ENCODE measurements around the gene ARHGAP24.
"Not testable (repeated sequence)": the region's sequence is repeated elsewhere in the genome, so short reads cannot be mapped to it uniquely, and the experiment has no call there.

The ARHGAP24 gene

GRCh38 chr4:85870298-85871083 lies 395.5 kb downstream of the ARHGAP24 start:
- no peak for DNase-seq

DNA sequence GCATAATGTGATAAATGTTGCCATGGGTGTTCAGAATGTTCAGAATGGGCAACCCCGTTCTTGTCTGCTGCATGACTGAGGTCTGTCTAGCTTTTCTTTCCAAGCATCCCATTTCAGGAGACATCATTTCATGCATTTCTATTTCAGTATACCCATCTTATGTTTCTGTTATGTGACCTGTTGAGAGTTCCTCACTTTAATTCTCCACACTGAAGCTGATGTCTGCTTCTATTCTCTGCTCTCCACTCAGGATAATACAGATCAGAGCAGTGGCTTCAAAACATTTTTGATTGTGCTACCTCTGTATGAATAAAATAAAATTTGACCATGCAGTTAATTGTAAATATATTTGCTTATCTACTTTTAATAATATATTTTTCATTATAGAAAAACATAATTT lies 398.6 kb downstream of the ARHGAP24 start:
- no peak for DNase-seq

- no peak for DNase-seq
These were observed 404.6 kb downstream of the ARHGAP24 start for GRCh38 chr4:85879518-85879917.

DNA sequence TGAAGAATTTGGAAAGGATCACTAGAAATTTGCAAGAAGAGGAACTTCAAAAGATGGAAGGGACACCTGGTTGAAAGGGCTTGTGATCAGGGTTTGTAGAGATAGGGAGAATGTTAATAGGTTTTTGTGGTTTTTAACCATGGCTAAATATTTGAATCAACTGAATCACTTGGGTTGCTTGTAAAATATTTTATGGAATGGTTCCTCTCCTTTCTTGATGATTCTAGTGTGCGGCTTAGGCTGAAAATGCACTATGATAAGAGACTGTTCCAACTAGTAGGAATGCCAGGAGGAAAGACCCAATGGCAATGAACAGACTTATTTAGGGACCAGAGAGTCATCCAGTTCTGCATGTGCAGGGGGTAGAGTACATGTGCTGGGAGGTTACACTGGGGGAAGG lies 408.2 kb downstream of the ARHGAP24 start:
- no peak for DNase-seq

GRCh38 chr4:85884251-85884650 lies 409.3 kb downstream of the ARHGAP24 start:
- no peak for DNase-seq

- no peak for DNase-seq
These were observed 411.7 kb downstream of the ARHGAP24 start for GRCh38 chr4:85886665-85887064.

DNA sequence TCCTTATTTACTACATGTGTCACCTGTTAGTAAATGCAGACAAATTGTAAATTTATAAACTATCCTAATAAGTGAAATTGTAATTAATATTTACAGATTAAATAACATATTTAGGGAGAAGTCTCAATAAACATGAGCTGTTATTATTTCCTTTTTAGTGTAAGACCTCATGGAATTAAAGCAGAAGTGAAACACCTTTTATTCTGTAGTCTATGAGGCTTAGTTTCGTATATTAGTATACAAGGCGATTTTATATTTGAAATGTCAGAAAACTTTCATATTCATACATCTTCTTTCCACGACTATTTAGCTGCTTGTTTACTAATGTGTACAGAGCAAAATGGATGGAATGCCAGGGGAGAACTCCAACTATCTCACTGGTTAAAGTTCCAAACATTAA lies 414.4 kb downstream of the ARHGAP24 start:
- no peak for DNase-seq

DNA sequence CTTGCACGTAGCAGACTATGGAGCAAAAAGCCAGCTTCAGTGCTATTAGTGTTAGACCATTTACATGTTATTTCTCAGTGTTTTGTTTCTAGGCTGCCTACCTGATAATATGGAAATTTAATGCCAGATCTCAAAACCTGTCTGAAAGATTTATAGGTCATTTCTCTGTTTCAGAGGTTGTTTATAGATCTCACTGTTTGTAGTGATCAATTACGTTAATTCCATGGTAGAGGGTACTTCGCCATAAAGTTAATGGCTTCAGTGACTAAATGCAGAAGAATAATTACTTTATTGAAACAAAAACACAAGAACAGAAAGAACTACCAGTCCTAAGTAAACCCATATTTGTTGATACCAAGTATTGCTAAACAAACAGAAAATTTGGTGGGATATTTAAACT lies 420.8 kb downstream of the ARHGAP24 start:
- no peak for DNase-seq

- DNase-seq: no peak
These were observed 423.3 kb downstream of the ARHGAP24 start for GRCh38 chr4:85898231-85898630.

DNA sequence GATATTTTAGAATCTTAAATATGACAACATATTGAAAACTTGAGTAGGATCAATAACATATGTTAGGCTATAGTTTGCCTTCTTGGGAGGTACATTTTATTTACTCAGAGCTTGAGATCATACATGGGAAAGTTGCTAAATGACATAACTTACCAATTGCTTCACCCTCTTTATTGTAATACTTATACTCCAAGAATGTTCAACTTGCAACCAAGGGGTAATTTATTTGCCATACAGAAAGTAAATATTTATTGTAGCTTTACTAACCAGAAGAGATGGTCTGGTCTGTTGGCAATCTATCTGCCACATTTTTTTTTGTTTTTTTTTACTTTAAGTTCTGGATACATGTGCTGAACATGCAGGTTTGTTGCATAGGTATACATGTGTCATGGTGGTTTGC lies 426.6 kb downstream of the ARHGAP24 start:
- DNase-seq: no peak

- not testable (repeated sequence) for DNase-seq
These were observed 427.7 kb downstream of the ARHGAP24 start for GRCh38 chr4:85902647-85903046.

DNA sequence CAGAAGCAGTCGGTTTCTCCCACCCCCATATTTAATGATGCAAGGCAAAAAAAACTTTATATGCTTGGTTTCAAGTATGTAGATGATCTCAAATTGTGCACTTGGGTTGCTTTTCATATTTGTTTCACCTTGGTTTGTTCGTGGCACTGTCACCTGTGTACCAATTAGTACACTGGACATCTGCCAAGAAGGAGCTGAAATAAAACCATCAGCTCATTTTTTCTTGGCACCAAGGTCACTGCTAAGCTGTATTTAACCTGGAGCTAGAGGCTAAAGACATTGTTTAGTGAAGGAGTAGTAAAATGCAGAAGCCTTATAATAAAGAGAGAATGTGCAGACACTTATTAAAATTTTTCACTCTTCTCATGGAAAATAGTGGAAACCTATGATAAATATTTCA lies 430.8 kb downstream of the ARHGAP24 start:
- DNase-seq: no peak

DNA sequence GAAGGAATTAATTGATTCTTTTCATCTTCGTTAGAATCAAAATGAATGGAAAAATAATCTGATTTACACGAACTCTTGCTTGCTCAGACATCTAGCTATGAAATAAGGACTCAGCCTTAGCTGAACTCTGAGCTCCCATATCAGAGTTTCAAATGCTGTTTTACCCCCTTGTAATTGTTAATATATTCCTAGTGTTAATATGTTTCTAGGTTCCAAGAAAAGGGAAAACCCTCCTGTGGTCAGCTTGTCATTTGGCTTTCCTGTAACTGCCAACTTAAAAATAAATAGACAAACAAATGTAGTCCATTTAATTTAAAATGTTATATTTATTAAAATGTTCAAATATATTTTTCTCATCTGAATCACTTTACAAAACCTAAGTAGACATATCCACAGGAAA lies 432.1 kb downstream of the ARHGAP24 start:
- DNase-seq: no peak

GRCh38 chr4:85909851-85910250 lies 434.9 kb downstream of the ARHGAP24 start:
- no peak for DNase-seq

DNA sequence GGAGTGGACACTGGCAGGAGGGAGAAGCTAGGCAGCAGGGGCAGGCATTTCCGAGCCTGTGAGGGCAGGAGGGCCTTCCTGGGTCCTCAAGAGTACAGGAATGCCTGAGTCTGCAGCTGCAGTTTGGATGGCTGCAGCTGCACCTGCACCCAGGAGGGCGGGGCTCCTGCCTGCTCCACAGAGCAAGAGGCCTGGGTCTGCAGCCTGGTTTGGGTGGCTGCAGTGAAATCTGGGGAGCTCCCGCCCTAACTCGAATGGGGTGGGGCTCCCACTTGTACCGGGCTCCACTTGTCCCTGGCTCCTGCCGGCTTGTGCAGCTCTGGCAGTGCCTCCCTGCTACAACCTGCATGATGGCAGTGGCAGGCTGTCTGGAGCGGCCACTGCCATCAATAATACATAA lies 436.0 kb downstream of the ARHGAP24 start:
- DNase-seq: no peak

GRCh38 chr4:85913931-85914694 lies 439.2 kb downstream of the ARHGAP24 start:
- no peak for DNase-seq

GRCh38 chr4:85915570-85915969 lies 440.6 kb downstream of the ARHGAP24 start:
- not testable (repeated sequence) for DNase-seq

GRCh38 chr4:85919200-85919887 lies 444.4 kb downstream of the ARHGAP24 start:
- no peak for DNase-seq

- no peak for DNase-seq
These were observed 450.1 kb downstream of the ARHGAP24 start for GRCh38 chr4:85925071-85925470.

DNA sequence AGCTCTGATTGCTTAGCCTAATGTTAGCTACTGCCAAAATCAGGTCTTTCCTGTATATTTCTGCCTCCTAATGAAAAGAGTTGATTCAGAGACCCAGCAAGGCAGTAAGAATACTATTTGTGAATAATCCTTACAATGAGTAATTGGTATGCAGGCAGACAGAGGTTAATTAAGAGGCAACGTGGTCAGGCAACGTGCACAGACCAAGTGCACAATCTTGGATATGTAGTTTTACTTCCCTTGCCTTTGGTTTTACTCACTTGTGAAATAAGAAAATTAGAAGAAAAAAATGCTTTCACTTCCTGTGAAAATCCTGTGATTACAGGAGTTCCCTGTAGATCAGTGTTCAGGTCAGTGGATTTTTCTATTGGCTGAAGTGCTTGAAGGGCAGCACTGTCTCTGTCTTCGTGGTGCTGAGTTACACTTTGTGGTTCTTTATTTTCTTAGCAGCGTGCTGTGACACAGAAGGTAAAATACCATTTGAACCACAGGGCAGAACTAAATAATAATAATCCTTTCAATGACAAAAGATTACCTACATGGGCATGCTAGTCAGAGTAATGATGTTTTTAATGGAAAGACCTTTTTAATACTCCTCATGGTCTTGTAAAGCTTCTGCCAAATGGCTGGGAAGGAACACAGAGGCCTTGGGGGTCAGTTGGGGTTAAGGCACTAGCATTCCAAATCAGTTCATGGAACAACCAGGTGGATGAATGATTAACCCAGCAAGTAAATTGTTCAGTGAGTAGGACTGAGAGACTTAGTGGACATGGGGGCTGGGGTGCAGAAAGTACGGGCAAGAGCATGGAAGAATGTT lies 454.0 kb downstream of the ARHGAP24 start:
- DNase-seq: no peak

GRCh38 chr4:85929961-85930665 lies 455.2 kb downstream of the ARHGAP24 start:
- no peak for DNase-seq
